ENCODE data around the gene CHFR. TPM values are rescaled to one million over a fixed set of nuclear protein-coding genes. Genes with fewer than 3 reads are reported as not detected.

CHFR gene
- total RNA-seq, 1 experiment from 2014 or later, result 53.3 TPM

DNA sequence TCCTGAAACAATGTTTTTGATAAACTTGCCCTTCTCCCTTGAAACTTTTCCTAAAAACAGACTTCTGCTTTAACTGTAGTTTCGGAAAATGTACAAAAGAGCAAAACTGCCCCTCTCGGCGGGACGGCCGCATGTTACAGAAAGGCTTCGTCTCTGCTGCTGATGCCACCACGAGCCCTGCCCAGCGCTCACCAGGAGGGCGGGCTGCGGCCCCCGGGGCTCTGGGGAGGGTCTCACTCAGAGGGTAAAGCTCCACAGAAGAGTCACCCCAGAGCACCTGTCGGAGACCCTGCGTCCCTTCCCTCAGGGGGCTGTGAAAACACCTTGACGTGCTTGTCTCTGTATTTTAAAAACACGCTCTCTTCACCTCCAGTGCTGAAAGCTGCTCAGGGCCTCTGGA is 46.3 kb downstream of the CHFR start:
- H3K27ac ChIP-seq (ENCODE audit: insufficient read length, low read depth, low read length), result no peak overlapping the region
- TF ChIP-seq, protein P1, sequence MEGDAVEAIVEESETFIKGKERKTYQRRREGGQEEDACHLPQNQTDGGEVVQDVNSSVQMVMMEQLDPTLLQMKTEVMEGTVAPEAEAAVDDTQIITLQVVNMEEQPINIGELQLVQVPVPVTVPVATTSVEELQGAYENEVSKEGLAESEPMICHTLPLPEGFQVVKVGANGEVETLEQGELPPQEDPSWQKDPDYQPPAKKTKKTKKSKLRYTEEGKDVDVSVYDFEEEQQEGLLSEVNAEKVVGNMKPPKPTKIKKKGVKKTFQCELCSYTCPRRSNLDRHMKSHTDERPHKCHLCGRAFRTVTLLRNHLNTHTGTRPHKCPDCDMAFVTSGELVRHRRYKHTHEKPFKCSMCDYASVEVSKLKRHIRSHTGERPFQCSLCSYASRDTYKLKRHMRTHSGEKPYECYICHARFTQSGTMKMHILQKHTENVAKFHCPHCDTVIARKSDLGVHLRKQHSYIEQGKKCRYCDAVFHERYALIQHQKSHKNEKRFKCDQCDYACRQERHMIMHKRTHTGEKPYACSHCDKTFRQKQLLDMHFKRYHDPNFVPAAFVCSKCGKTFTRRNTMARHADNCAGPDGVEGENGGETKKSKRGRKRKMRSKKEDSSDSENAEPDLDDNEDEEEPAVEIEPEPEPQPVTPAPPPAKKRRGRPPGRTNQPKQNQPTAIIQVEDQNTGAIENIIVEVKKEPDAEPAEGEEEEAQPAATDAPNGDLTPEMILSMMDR (conservative IDR thresholded peaks at IDR 0.05), result no peak
- H3K18ac ChIP-seq (ENCODE audit: insufficient read length, low read depth, low read length), result no peak overlapping the region
- H2BK20ac ChIP-seq (ENCODE audit: low read depth, low read length, poor library complexity, severe bottlenecking), result no peak overlapping the region
- Mint-ChIP-seq H3K4me3 (no peak overlapping the region), H3K9me3 (no peaks in the 10 kb centered on the region), H3K27me3 (ENCODE audit: low read depth) (no peaks in the 10 kb centered on the region), H3K36me3 (ENCODE audit: insufficient read depth in 1 of 3, low read depth in 3 of 3) (peaks cover 24 to 59% (median 38%) of the 10 kb centered on the region in 3 experiments), H3K4me1 (no peaks in the 10 kb centered on the region), H3K27ac (peak overlapping the region in 1 of 3 experiments; percentile 44; a peak in 1 of 7 replicates)
- H3K56ac ChIP-seq (ENCODE audit: insufficient read length, low read depth, low read length), result no peak overlapping the region
- H4K5ac ChIP-seq (ENCODE audit: insufficient read length, low read depth, low read length), result no peak overlapping the region
- H3T11ph ChIP-seq (ENCODE audit: low read length), result no peak overlapping the region
- H4K20me1 ChIP-seq (ENCODE audit: control insufficient read depth, insufficient read depth, insufficient read length), result no peaks in the 10 kb centered on the region
- no peak overlapping the region for H2BK15ac ChIP-seq (ENCODE audit: low read depth, low read length)
- H2AFZ ChIP-seq (ENCODE audit: low read length), result no peak overlapping the region
- no peaks in the 10 kb centered on the region for H3K23me2 ChIP-seq (ENCODE audit: insufficient read length, low read depth, low read length, poor library complexity, severe bottlenecking)
- no peak overlapping the region for H4K91ac ChIP-seq (ENCODE audit: insufficient read length, low read depth, low read length)
- no peak overlapping the region for H3K23ac ChIP-seq (ENCODE audit: insufficient read length, low read depth, low read length)
- H2BK120ac ChIP-seq (ENCODE audit: low read depth, low read length, poor library complexity, severe bottlenecking), result no peak overlapping the region
- H3K14ac ChIP-seq (ENCODE audit: insufficient read depth, low read length), result no peak overlapping the region
- DNase-seq, result no peak
- no peaks in the 10 kb centered on the region for H3K27me3 ChIP-seq (ENCODE audit: insufficient read depth, low read length)
- H2BK12ac ChIP-seq (ENCODE audit: insufficient read length, low read depth, low read length), result no peak overlapping the region
- no peaks in the 10 kb centered on the region for H3K4me1 ChIP-seq (ENCODE audit: insufficient read depth, low read length)
- WGBS (ENCODE audit: extremely low coverage, insufficient read length, low lambda C conversion rate), result no CpG with 5 or more reads among the region's 15 CpGs
- H3K79me2 ChIP-seq (ENCODE audit: insufficient read depth, low read length), result no peaks in the 10 kb centered on the region
- H3K4me2 ChIP-seq (ENCODE audit: insufficient read depth, insufficient read length, low read length), result no peak overlapping the region
- no peaks in the 10 kb centered on the region for H3K9me3 ChIP-seq (ENCODE audit: control insufficient read depth, low read depth, low read length)
- no peaks in the 10 kb centered on the region for H3K79me1 ChIP-seq (ENCODE audit: insufficient read depth, low read depth, low read length, poor library complexity, severe bottlenecking)
- no peak overlapping the region for H2AK5ac ChIP-seq (ENCODE audit: insufficient read length, low read length)
- no peak overlapping the region for H3K4ac ChIP-seq (ENCODE audit: low read depth, low read length)
- H3K9ac ChIP-seq (ENCODE audit: extremely low read depth, insufficient read length, low read length), result no peak overlapping the region
- no peak overlapping the region for H4K8ac ChIP-seq (replicated peaks; ENCODE audit: insufficient read length, low read depth, low read length)
- no peak overlapping the region for H2BK5ac ChIP-seq (ENCODE audit: insufficient read length, low read length)

Measured in H9 (cell line).